D721Med (cell line): Measurements from ENCODE around the gene ERC1.

Source experiments
- DNase-seq: peaks from one replicate; pipeline ENCODE4 v3.0.0; 2011; ENCODE audit warnings: low spot score; ENCODE audit not compliant: insufficient read length
- FAIRE-seq: peaks from 2 replicates; lab custom pipeline; 2011; peaks lifted over from hg19 to GRCh38; lab: Jason Lieb, UNC
- TF ChIP-seq, protein P1 (sequence below): IDR thresholded peaks from 2 replicates; pipeline ENCODE4 v1.5.1; 2012; ENCODE audit warnings: mild to moderate bottlenecking, control low read depth; ENCODE audit not compliant: insufficient read depth; ENCODE audit errors: missing control alignments

ERC1 gene

DNA sequence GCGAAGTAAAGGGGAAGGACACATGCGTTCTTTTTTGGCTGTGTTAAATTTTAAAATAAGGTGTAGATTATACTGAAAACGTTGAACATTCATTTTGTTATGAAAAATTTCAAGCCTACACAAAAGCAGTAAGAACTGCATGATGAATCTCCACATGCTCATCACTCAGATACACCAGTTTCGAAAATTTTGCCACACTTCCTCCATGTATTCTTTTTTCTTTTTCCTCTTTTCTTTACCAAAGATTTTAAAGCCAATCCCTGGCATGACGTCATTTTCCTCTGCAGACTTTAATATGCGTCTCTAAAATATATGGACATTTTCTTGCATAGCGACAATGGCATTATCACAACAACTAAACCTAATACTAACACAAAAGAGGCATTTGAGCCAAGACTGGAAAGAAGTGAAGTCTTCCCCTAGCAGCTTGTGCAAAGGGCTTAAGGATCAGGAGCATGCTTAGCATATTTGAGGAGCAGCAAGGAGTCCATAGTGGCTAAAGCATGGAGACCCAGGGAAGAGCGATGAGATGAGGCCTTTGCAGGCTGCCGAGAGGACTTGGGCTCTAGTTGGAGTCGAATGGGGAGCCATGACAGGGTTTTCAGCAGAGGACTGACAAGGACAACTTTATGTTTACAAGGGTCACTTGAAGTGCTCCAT is 111.9 kb downstream of the ERC1 start:
- DNase-seq: no peak
- TF ChIP-seq, protein P1, sequence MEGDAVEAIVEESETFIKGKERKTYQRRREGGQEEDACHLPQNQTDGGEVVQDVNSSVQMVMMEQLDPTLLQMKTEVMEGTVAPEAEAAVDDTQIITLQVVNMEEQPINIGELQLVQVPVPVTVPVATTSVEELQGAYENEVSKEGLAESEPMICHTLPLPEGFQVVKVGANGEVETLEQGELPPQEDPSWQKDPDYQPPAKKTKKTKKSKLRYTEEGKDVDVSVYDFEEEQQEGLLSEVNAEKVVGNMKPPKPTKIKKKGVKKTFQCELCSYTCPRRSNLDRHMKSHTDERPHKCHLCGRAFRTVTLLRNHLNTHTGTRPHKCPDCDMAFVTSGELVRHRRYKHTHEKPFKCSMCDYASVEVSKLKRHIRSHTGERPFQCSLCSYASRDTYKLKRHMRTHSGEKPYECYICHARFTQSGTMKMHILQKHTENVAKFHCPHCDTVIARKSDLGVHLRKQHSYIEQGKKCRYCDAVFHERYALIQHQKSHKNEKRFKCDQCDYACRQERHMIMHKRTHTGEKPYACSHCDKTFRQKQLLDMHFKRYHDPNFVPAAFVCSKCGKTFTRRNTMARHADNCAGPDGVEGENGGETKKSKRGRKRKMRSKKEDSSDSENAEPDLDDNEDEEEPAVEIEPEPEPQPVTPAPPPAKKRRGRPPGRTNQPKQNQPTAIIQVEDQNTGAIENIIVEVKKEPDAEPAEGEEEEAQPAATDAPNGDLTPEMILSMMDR: no peak
- FAIRE-seq: no peak

DNA sequence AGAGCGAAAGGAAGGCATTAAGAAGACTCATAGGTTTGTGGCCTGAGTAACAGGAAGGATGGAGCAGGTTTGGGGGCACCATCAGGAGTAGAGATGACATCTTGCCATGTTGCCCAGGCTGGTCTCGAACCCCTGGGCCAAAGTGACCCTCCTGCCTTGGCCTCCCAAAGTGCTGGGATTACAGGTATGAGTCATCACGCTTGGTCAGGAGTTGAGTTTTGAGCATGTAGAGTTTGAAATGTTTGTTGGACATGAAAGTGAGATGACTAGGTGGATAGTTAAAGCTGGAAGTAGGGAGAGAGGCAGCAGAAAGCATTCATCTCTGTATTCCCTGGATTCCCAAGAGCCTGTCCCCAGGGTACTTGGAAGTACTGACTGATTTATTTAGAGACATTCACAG is 112.6 kb downstream of the ERC1 start:
- DNase-seq (no peak), FAIRE-seq (no peak)
- TF ChIP-seq, protein P1: no peak

DNA sequence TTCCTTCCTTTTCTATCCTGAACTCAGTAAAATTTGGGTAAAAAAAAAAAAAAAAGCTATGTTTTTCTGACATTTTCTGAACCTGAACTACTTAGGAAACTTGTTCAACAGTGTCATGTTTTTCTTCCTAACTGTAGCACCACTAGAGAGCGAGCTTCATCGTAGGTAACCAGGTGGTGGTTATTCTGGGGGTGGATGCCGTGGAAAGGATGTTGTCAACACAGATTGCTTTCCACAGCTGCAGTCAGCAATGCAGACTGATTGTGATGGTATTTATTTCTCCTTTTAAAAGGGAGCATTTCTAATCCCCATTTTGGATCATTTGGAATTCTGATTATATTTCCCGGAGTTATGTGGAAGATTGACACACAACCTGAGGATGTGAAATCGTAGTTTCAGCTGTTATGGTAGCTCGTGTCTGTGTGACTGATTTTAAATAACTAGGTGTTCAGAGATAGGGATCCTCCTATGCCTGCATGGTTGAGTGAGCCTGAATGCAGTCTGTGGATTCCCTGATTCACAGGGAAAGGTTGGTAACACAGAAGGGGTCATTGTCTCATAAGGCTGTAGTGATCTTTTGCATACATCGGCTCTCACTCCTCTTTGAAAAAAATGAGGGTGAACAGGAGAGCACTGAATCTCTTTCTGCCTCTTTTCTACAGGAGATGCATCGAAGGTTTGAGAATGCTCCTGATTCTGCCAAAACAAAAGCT is 113.2 kb downstream of the ERC1 start:
- no peak for FAIRE-seq
- TF ChIP-seq, protein P1: no peak
- no peak for DNase-seq

DNA sequence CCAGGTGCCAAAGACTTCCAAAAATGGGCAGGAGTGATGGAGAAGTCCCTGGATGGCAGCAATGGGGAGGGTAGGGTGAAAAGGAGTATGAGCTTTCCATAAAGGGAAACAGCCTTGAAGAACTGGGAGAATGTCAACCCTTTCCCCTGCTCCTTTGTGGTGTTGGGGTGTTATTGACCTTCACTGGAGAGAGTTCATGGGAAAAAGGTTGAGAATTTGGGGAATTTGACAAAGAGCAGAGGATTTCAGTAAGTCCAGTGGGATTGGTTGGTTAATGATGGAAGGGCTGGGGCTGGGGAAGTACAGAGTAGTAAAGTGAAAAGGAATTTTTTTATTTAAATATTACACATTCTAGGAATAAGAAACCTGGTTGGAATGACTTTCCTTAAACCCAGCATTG is 116.6 kb downstream of the ERC1 start:
- no peak for DNase-seq
- no peak for FAIRE-seq
- TF ChIP-seq, protein P1: no peak

DNA sequence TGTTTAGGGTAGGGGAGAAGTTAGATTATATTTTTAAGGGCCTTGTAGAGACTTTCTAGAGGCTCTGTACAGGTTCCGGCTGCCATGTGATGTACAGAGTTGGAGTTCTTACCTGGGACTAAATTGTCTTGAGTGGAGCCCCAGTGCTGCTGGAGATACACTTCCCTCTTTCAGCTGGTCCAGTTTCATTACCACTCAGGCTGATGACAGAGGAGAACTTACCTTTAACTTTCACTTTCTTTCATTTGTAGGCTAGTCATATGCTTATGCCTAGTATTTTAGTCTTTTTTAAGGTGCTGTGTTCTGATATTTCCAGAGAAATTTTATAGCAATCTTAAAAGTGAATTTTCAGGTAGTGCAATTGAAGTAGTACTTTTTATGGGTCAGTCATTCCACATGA is 117.3 kb downstream of the ERC1 start:
- TF ChIP-seq, protein P1: no peak
- no peak for FAIRE-seq
- no peak for DNase-seq

DNA sequence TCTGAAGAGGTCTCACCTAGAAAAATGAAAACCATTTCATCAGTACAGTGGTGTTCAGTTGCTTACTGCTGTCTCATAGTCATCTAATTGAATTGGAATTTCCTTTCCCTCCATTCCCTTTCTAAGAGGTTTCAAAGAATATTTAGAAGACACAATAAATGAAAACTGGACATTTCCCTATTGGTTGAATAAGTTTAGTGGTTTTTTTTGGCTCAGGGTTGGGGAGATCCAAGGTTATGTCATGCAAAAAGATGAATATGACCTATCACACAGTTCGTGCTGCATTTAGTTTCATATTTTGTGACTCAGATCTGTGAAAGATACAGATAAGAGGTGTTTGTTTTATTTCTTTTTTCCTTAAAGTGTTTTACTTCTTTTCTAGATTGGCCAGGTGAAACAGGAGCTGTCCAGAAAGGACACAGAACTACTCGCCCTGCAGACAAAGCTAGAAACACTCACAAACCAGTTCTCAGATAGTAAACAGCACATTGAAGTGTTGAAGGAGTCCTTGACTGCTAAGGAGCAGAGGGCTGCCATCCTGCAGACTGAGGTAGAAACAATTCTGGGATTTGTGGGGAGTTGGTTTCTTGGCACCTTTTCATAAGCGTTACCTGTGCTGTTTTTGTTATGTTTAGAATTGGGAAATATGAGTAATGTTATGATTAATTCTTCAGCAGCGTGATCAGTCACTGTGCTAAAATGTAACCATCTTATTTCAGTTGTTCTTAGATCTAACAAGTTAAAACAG is 124.6 kb downstream of the ERC1 start:
- TF ChIP-seq, protein P1: no peak
- FAIRE-seq (no peak), DNase-seq (no peak)

DNA sequence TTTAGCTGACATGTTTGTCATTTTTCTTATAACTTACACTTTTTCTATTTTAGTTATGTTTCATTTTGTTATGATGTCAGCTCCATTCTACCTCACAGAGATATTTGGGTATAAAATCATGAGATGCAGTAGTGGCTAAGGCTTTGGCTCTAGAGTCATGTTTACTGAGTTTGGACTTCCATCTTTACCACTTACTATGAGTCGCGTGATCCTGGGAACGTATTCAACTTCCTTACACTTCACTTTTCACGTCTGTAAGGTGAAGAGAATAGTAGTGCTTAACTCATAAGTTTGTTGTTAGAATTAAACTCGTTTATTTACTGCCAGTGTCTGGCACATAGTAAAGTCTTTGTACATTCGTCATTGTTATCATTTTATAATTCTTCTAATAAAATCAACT is 126.3 kb downstream of the ERC1 start:
- TF ChIP-seq, protein P1: no peak
- DNase-seq (no peak), FAIRE-seq (no peak)
